ENCODE measurements around the gene PHETA2. TPM values are rescaled to one million over a fixed set of nuclear protein-coding genes. Genes with fewer than 3 reads are reported as not detected.
A peak's percentile ranks its signal among the peaks of the same experiment; 100 is the strongest.

Gene PHETA2
- total and polyA plus RNA-seq, 2 of the 8 experiments (the other 6 are each of a cell fraction or from before 2014, with no cell fraction given): 7.4 to 7.6 TPM

- Histone ChIP-seq H3K4me3 (ENCODE audit: extremely low read depth in 1 of 4, insufficient read depth in 2 of 4, low read depth in 3 of 4, low read length in 4 of 4) (peak overlapping the region; percentile 65 to 87 (median 78)), H3K9me3 (ENCODE audit: insufficient read depth in 2 of 2, low read depth in 1 of 2, low read length in 1 of 2) (no peaks in the 10 kb centered on the region), H2AK5ac (ENCODE audit: low read depth, low read length) (no peak overlapping the region), H3K27me3 (replicated peaks in 1 of 4; ENCODE audit: control insufficient read depth in 3 of 4, extremely low read depth in 1 of 4, insufficient read depth in 3 of 4, low read length in 3 of 4) (no peaks in the 10 kb centered on the region), H3K79me2 (ENCODE audit: control insufficient read depth in 1 of 2, insufficient read depth in 2 of 2, low read length in 2 of 2) (peaks cover 0 to 9% of the 10 kb centered on the region in 2 experiments; a peak in 2 of 4 replicates), H3K4ac (replicated peaks; ENCODE audit: insufficient read length, low read depth, low read length) (no peak overlapping the region), H2BK20ac (ENCODE audit: low read length) (no peak overlapping the region), H4K8ac (ENCODE audit: extremely low read depth, insufficient read depth, low read length) (no peak overlapping the region), H2BK12ac (ENCODE audit: low read depth, low read length) (no peak overlapping the region), H3K9ac (replicated peaks in 1 of 4; ENCODE audit: extremely low read depth in 1 of 4, low read depth in 3 of 4, low read length in 3 of 4) (peak overlapping the region in 3 of 4 experiments; percentile 71 to 96 (median 91); a peak in 4 of 7 replicates), H2BK120ac (replicated peaks; ENCODE audit: low read depth, low read length) (no peak overlapping the region), H3K79me1 (ENCODE audit: low read depth, low read length) (peaks cover 3% of the 10 kb centered on the region; the same call in 1 of the 2 replicates), H4K20me1 (replicated peaks in 1 of 2; ENCODE audit: control insufficient read depth in 1 of 2, insufficient read depth in 2 of 2, low read length in 2 of 2) (no peaks in the 10 kb centered on the region), H3K36me3 (ENCODE audit: control insufficient read depth in 2 of 4, insufficient read depth in 4 of 4, low read length in 3 of 4) (peaks cover 3 to 15% (median 7%) of the 10 kb centered on the region in 4 experiments; a peak in 5 of 8 replicates), H3K23ac (ENCODE audit: insufficient read length) (no peak overlapping the region), H2BK15ac (ENCODE audit: low read length) (no peak overlapping the region), H3K18ac (ENCODE audit: extremely low read depth, low read length) (no peak overlapping the region), H3K4me2 (ENCODE audit: insufficient read depth in 1 of 2, low read depth in 2 of 2, low read length in 2 of 2) (peak overlapping the region; percentile 82 to 86), H3K4me1 (replicated peaks in 1 of 4; ENCODE audit: control insufficient read depth in 3 of 4, insufficient read depth in 4 of 4, low read length in 3 of 4) (peaks cover 0 to 4% (median 1%) of the 10 kb centered on the region in 4 experiments; a peak in 4 of 7 replicates), H3K56ac (replicated peaks; ENCODE audit: insufficient read length, low read depth, low read length) (no peak overlapping the region), H3K23me2 (ENCODE audit: low read depth, low read length) (peaks cover 2% of the 10 kb centered on the region), H4K5ac (ENCODE audit: insufficient read length, low read depth, low read length) (no peak overlapping the region), H2BK5ac (ENCODE audit: low read depth, low read length) (peak overlapping the region; percentile 12; the same call in 1 of the 2 replicates), H3K14ac (ENCODE audit: insufficient read length) (no peak overlapping the region), H4K91ac (replicated peaks; ENCODE audit: insufficient read length, low read length) (no peak overlapping the region), H3K27ac (ENCODE audit: low read depth, low read length) (no peak overlapping the region; the same call in 1 of the 2 replicates), H2AFZ (ENCODE audit: low read length) (no peak overlapping the region)
- ChIA-PET CTCF (ENCODE audit: partially characterized antibody) (interaction anchor here (0.6 to 2.2 kb wide), 8 partner anchors 9 to 303 kb away, joined by 3 to 10 read pairs (median 4); partner anchors contain the start of gene NDUFA6), POLR2A (ENCODE audit: partially characterized antibody) (interaction anchor here (0.7 to 8.9 kb wide), 9 partner anchors 10 to 197 kb away, joined by 3 to 94 read pairs (median 5); partner anchors contain the start of genes NAGA and NDUFA6)
- FAIRE-seq (no peak), DNase-seq (ENCODE audit: low read depth in 1 of 2, low spot score in 2 of 2) (no peak)
- 36% methylated on average over 14 of the region's 14 CpGs; no CpG with 5 or more reads in 1 of the 2 experiments for WGBS, 2 experiments (ENCODE audit: extremely low coverage in 1 of 2, insufficient coverage in 1 of 2, insufficient read length in 1 of 2, insufficient replicate concordance in 2 of 2, low coverage in 1 of 2, low lambda C conversion rate in 2 of 2, missing lambda C conversion rate in 1 of 2)
- TF ChIP-seq KDM1A (IDR thresholded peaks at IDR 0.05; ENCODE audit: borderline replicate concordance, low read length) (no peak), BRCA1 (IDR thresholded peaks at IDR 0.05; ENCODE audit: low read depth, low read length) (no peak), TCF12 (IDR thresholded peaks at IDR 0.05; ENCODE audit: low read depth, low read length) (no peak), NRF1 (IDR thresholded peaks at IDR 0.05; ENCODE audit: low read depth, low read length) (no peak), CBX5 (IDR thresholded peaks at IDR 0.05; ENCODE audit: low read depth, low read length) (no peak), SIN3A (conservative IDR thresholded peaks at IDR 0.05 in 1 of 2, IDR thresholded peaks at IDR 0.05 in 1 of 2; ENCODE audit: low read depth in 1 of 2, low read length in 2 of 2) (peak in 1 of 2 experiments; percentile 24; a peak in 1 of 4 replicates), JUN (IDR thresholded peaks at IDR 0.05; ENCODE audit: low read depth, low read length) (no peak), CTCF (IDR thresholded peaks at IDR 0.05; ENCODE audit: control extremely low read depth in 1 of 3, insufficient read depth in 1 of 3, low read depth in 1 of 3, low read length in 3 of 3) (no peak), CREB1 (IDR thresholded peaks at IDR 0.05) (no peak), JUND (IDR thresholded peaks at IDR 0.05; ENCODE audit: low read length) (no peak), BCL11A (IDR thresholded peaks at IDR 0.05; ENCODE audit: low read depth in 2 of 2, low read length in 2 of 2) (no peak)
These were observed 6.2 kb downstream of the PHETA2 start for GRCh38 chr22:42080287-42080686.

Data from H1 (cell line).